Neural cell (in vitro differentiated cells): ENCODE results near the gene RFX2.

Experiments used
- EP300 ChIP-seq: fragments of 450-650 bp; conservative IDR thresholded peaks from 2 replicates; pipeline ENCODE4 v1.6.1; 2014; ENCODE audit warnings: antibody characterized with exemption, mild to moderate bottlenecking, moderate library complexity; ENCODE audit not compliant: poor library complexity, severe bottlenecking
- EZH2 ChIP-seq: fragments of 200-600, 300-800 bp; shearing (Covaris generic), sonication (generic); IDR thresholded peaks from 2 replicates; pipeline ENCODE4 v1.6.1; 2014; ENCODE audit warnings: antibody characterized with exemption, low read length, borderline replicate concordance, mild to moderate bottlenecking; ENCODE audit not compliant: insufficient read depth, poor library complexity, severe bottlenecking
- POLR2AphosphoS5 ChIP-seq: IDR thresholded peaks from 2 replicates; pipeline ENCODE4 v1.6.1; 2012
- RAD21 ChIP-seq: fragments of 450-650 bp; conservative IDR thresholded peaks from 2 replicates; pipeline ENCODE4 v1.6.1; 2014; ENCODE audit warnings: antibody characterized with exemption, mild to moderate bottlenecking, moderate library complexity
- REST ChIP-seq: IDR thresholded peaks from 2 replicates; pipeline ENCODE4 v1.6.1; 2012; ENCODE audit warnings: borderline replicate concordance
- SMC3 ChIP-seq: fragments of 450-650 bp; conservative IDR thresholded peaks from 2 replicates; pipeline ENCODE4 v1.6.1; 2014; ENCODE audit warnings: antibody characterized with exemption, mild to moderate bottlenecking, moderate library complexity; ENCODE audit not compliant: poor library complexity
- TAF1 ChIP-seq: IDR thresholded peaks from 2 replicates; pipeline ENCODE4 v1.6.1; 2012; ENCODE audit warnings: low read depth
- TF ChIP-seq, protein P1 (sequence below): fragments of 450-650 bp; IDR thresholded peaks from 2 replicates; pipeline ENCODE4 v1.5.1; 2014; ENCODE audit warnings: antibody characterized with exemption, mild to moderate bottlenecking, moderate library complexity; ENCODE audit not compliant: poor library complexity, severe bottlenecking

DNA sequence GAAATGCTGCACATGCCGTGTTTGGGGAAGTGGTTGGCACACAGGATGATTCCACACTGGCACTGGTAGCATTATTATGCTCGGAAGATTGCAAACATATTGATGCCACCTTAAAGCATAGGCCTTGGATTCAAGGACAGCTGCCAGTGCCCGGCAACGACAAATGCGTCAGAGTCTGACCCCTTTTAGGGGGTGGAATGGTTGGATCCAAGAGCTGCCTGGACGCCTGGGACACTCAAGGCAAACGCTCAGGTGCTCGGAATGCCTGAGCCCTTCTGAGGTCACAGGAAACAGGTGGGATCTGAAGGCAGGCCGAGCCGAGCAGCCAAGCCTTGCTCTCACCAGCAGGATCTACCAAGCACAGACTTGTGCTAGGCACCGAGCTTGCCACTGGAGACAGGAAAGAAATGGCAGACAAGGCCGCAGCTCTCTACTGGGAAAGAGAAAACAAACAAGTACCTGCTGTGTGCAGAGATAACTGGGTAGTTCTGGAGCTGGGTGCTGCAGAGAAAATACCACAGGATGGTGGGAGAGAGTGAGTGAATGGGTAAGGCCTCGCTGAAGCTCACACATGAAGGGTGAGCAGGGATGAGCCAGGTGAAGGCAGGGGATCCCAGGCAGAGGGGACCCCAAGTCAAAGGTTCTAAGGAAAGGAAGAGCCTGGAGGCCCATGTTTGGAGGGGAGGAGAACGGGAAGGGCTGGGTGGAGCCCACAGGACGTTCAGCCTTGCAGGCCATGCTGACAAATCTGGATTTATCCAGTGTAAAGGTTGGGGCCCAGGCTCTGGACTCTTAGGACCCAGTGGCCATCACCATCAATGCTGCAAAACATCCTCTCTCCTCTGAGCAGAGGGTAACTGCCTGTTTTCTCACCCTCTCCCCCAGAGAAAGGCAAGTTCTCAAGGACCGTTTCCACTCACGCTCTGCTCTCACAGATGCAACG is 141.6 kb downstream of the RFX2 start:
- TF ChIP-seq, protein P1, sequence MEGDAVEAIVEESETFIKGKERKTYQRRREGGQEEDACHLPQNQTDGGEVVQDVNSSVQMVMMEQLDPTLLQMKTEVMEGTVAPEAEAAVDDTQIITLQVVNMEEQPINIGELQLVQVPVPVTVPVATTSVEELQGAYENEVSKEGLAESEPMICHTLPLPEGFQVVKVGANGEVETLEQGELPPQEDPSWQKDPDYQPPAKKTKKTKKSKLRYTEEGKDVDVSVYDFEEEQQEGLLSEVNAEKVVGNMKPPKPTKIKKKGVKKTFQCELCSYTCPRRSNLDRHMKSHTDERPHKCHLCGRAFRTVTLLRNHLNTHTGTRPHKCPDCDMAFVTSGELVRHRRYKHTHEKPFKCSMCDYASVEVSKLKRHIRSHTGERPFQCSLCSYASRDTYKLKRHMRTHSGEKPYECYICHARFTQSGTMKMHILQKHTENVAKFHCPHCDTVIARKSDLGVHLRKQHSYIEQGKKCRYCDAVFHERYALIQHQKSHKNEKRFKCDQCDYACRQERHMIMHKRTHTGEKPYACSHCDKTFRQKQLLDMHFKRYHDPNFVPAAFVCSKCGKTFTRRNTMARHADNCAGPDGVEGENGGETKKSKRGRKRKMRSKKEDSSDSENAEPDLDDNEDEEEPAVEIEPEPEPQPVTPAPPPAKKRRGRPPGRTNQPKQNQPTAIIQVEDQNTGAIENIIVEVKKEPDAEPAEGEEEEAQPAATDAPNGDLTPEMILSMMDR: no peak
- TF ChIP-seq REST: no peak
- no peak for TF ChIP-seq EZH2
- no peak for TF ChIP-seq TAF1
- TF ChIP-seq RAD21: no peak
- no peak for TF ChIP-seq POLR2AphosphoS5
- no peak for TF ChIP-seq EP300
- TF ChIP-seq SMC3: no peak
